HG03135 (cell line): ENCODE measurements around the gene HSPA4.
"Not testable (repeated sequence)": the region's sequence is repeated elsewhere in the genome, so short reads cannot be mapped to it uniquely, and the experiment has no call there.

Experiments
- ATAC-seq: cut with Tn5 transposase; IDR thresholded peaks from one replicate; pipeline ENCODE4 v1.9.1; 2021; ENCODE audit warnings: mild to moderate bottlenecking, moderate library complexity; ENCODE audit not compliant: unreplicated experiment

HSPA4 gene

DNA sequence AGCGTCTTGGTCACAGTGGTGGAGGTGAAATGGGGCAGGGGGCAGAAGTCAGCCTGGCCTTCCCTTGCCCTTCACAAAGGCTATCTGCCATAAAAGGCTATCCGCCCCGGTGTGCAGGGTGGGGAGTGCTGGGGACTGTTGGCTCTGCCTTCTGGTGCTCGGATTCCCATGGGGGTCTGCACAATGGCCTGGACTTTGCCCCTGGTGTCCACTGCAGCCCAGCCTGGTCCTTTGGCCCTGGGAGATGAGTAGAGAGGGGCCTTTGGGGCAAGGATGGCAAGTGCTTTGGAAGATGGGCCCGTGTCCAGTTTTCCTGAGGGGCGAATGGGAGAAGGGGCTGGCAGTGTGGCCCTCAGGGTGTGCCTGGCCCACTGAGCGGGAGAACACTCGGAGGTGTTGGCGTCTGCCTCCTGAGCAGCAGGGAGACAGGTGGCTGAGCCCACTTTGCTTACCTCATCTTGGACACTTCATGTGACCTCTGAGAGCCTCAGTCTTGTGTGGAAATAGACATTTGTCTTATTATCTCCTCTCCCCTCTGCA lies 69.9 kb downstream of the HSPA4 start:
- no peak for ATAC-seq

DNA sequence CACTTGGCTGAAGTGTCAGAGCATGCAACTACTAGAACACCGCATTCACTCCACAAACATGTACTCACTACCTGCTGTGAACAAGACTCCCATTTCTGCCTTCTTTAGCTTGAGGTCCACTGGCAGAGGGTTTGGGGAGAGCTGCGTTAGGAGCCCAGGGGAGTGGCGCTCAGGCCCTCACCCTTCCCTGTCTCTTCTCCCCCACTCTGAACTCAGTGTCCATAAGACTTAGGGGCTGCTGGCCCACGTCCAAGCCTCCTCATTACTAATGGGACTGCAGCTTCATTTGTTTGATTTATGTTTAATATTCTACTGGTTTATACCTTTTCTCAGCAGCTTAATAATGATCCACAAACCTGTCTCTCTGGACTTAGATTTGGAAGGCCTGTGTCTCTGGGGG lies 70.9 kb downstream of the HSPA4 start:
- ATAC-seq = no peak

DNA sequence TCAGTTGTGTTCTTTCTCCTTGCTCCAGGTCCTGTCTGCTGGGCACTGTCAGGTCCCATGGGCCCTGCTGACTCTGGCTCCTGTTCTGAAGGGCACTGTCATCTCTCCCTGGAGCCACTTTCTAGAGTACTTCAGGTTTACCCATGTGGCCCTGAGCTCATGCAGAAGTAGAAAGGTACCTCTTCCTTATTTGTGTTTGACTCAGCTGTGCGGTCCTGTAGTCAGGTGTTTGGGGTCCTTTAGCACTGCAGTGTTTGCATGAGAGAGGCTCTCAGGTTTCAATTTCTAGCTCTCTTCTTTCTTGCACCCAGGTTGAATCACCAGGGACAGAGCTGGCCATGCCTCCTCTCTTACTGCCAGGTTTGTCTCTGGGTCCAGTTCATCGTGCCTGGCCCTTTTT lies 71.5 kb downstream of the HSPA4 start:
- no peak for ATAC-seq

DNA sequence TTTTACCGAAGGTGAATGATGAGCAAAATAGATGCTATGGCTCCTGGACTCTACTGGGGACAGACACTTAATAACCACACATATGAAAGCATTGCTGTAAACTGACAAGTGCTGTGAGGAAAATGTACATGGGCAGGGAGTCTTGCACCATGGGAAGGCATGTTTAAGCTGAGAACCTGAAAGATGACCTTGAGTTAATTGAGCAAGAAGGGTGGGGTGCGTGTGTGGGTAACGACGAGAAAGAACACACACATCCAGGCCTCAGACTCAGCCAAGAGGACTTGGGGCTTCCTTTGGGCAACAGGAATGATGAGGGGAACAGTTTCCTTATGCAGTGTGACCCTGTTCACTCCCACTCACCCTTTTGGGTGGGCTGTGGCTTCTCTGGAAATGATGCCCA lies 73.1 kb downstream of the HSPA4 start:
- ATAC-seq = no peak

DNA sequence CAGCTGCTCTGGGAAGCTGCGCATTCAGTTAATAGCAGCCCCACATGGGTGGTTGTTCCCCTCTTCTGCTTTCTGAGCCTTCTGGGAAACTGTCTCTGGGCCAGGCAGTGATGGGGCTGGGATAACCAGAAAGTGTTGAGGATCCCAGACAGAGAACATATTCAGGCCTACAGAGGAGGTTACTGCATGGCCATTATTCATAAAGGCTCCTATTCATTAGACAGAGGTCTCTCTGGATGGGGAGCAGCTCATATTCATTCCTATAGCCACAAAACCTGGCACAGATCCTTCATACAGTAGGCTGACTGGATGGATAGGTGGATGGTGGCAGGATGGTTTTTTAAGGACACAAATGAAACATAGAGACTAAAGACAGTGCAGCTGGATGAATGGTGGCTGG lies 76.3 kb downstream of the HSPA4 start:
- ATAC-seq = no peak

DNA sequence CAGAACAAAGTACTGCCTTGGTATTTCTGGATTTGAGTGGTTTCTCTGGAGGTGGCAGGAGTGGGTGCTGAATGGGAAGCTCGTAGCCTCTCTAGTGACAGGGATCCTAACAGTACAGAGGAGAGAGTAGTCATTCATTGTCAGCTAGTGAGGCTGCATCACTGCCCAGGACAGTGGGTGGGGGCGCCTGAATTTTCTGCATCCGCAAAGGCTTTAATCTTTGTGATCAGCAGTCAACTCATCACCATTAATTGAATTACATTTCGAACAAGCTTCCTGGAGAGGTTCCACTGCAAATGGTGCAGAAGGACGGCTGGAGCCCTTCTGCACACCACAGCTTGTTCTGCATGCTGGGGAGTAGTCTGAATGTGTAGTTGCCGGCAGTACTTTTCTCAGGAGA lies 77.5 kb downstream of the HSPA4 start:
- no peak for ATAC-seq

DNA sequence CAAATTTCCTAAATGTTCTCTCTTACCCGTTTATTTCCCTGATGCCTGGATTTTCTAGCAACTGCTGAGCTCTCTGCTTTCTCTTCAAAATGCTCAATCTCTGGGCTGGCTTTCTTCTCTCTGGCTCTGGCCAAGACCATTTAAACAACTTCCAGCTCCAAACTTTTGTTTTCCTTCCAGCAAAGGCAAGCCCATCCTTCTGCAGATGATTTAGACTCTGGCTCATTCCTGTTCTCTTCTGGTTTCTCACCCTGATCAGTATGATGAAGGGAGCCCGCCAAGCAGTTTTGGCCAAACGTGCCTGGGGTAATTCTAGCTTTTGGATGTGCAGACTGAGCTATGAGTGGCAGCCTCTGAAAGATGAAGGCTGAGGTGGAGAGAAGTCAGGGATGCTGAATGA lies 78.1 kb downstream of the HSPA4 start:
- no peak for ATAC-seq

DNA sequence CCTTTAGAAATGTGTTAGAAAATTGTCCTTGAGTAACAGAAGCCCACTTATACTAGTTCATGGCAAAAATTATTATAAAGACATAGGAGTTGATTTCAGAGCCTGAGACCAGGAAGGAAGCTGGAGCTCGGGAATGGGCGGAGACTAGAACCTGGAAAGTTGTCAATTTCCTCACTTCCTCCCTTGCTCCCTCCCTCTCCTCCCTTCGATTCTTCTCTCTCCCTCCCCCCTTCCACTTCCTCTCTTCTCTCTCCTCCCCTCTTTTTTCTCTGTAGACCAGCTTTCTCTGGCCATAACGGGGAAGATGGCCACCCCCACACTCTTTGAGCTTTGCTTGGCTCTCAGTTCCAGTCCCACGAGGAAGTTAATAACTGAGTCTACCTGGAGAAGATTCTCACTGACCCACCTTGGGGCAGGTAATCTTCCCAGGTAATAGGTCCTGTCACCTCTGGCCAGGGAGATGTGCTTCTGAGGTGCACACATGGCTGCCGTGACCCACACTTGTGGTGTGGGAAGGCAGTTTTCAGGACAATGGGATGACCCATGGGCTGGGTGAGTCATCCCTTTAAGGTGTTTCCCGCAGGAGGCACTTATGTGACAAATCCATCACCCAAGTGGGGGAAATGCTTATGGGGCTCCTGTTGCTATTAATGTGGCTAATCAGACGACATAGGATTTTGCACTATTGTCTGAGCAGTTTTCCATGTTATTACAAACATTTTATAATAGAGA lies 78.7 kb downstream of the HSPA4 start:
- no peak for ATAC-seq

DNA sequence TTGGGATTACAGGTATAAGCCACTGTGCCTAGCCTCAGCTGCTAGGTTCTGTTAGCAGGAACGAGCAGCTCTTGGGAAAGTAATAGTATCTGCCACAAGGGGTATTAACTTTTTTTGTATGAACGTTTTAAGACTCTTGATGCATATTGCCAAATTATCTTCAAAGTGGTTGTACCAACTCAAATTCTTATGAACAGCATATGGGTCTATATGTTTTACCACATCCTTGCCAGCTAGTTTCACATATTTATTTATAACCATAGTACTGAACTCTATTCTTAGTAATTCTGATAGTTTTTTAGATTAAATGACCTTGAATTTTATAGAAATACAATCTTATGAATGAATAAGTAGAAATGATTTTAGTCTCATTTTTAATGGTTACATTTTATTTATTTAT lies 80.9 kb downstream of the HSPA4 start:
- no peak for ATAC-seq

DNA sequence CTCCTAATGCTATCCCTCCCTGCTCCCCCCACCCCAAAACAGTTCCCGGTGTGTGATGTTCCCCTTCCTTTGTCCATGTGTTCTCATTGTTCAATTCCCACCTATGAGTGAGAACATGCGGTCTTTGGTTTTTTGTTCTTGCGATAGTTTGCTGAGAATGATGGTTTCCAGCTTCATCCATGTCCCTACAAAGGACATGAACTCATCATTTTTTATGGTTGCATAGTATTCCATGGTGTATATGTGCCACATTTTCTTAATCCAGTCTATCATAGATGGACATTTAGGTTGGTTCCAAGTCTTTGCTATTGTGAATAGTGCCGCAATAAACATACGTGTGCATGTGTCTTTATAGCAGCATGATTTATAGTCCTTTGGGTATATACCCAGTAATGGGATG lies 81.4 kb downstream of the HSPA4 start:
- not testable (repeated sequence) for ATAC-seq

DNA sequence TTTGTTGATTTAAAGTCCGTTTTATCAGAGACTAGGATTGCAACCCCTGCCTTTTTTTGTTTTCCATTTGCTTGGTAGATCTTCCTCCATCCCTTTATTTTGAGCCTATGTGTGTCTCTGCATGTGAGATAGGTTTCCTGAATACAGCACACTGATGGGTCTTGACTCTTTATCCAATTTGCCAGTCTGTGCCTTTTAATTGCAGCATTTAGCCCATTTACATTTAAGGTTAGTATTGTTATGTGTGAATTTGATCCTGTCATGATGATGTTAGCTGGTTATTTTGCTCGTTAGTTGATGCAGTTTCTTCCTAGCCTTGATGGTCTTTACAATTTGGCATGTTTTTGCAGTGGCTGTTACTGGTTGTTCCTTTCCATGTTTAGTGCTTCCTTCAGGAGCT lies 85.1 kb downstream of the HSPA4 start:
- not testable (repeated sequence) for ATAC-seq

DNA sequence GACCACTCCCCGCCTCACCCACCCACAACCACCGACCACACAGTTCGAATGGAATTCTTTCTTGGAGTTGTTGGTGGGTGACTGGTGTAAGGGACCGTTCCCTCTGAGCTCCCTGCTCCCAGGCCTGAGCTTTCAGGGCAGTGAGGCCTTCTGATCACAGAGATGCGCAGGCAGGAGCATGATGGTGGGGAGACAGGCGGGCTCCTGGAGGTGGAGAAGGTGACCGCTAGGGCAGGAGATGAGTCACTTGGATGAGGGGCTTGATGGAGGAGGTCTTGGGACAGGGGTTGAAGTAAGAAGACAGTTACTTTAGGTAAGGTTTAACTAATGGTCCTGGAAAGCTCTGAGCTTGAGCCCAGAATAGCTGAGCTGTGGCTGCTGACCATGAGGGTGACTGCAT lies 88.5 kb downstream of the HSPA4 start:
- no peak for ATAC-seq

DNA sequence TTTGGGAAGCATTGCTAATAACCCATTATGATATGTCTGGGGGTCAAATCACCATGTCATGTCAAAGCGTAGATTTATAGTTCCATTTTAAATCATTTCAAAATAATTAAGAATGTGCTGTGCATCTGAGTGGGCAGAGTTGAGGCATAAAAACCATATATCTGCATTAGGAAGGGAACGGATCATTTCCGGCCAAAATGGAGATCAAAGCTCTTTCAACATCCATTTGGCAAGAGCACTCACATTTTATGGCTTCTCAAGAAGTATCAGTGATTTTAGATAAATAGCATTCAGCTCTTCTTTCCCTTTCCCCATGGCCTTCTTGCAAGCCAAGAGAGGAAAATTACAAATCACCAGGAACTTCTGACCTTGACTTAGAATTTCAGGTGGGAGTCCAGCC lies 89.9 kb downstream of the HSPA4 start:
- ATAC-seq = no peak

DNA sequence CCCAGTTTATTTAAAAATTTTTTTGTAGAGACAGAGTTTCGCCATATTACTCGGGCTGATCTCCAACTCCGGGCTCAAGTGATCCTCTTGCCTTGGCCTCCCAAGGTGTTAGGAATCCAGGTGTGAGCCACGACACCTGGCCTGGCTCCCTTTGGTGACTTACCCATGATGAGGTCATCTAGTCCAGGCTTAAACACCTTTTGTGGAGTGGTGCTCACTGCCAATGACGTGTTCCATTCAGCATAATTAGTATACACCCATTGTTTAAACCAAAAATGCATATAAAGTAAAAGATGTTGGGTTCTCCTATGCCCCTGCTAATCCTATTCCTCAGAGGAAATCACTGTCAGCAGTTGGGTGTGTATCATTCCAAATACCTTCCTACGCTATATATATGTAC lies 91.0 kb downstream of the HSPA4 start:
- ATAC-seq = no peak

DNA sequence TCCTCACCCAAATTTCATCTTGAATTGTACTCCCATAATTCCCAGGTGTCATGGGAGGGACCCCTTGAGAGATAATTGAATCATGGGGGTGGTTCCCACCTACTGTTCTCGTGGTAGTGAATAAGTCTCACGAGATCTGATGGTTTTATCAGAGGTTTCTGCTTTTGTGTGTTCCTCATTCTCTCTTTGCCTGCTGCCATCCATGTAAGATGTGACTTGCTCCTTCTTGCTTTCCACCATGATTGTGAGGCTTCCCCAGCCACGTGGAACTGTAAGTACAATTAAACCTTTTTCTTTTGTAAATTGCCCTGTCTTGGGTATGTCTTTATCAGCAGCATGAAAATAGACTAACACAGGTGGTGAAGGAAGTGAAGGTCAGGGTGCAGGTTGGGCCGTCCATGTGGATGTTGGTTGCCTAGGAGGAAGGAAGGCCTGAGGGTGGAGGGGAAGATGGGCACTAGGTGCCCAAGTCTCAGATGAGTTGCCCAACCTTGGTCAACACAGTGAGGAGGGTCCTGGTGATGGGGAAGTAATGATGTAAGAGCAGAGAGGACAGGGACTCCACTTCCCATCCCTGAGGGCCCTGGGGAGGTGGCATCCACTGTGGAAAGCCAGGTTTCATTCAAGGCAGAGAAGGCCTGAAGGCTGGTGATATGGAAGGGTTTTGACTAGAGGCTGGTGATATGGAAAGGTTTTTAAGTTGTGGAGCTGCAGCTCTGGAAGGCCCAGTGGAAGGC lies 92.6 kb downstream of the HSPA4 start:
- no peak for ATAC-seq

DNA sequence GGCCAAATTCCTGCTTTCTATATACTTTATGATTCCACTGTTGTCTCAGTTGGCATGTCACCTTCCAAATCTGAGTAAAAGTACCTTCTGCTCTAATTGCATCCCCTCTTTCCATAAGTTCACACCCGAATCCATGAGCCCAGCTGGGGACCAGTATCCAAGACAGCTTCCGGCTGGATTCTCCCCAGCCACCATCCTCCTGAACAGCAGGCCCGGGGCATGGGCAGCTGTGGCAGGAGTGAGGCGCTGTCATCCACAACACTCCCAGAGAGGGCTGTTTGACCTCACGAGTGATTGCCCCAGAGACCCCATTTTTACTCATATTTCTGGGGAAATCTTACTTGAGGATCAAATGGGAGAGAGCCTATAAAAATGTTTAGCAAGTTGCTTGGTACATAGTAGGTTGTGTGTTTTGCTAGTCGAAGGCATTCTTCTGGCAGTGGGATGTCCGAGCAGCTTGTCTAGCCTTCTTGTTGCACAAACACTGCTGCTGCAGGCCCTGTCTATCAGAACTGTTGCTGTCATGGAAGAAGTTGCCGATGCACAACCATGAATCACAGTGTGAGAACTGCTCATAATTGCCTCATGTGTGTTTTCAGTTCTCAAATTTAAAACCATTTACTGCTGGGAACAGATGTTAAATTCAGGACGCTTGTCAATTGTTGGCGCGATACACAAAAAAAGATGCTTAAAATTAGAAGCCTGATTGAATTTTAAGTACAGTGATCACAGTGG lies 93.8 kb downstream of the HSPA4 start:
- no peak for ATAC-seq

DNA sequence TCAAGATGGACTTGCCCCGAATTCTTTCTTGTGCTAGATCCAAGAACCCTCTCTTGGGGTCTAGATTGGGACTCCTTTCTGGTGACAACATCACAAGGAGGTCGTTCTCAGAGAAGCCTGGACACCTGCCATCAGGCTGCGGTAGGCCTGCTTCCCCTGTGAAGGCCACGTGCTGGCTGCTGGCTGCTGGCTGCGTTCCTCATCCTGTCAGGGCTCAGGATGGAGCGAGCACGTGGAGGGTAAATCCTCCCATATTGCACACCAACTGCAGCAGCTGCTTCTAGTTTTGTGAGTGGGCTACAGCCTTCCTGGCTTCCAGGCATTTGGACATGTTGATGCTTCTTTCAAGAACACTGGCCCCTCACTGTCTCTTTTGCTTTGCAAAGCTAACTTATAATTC lies 95.6 kb downstream of the HSPA4 start:
- no peak for ATAC-seq

DNA sequence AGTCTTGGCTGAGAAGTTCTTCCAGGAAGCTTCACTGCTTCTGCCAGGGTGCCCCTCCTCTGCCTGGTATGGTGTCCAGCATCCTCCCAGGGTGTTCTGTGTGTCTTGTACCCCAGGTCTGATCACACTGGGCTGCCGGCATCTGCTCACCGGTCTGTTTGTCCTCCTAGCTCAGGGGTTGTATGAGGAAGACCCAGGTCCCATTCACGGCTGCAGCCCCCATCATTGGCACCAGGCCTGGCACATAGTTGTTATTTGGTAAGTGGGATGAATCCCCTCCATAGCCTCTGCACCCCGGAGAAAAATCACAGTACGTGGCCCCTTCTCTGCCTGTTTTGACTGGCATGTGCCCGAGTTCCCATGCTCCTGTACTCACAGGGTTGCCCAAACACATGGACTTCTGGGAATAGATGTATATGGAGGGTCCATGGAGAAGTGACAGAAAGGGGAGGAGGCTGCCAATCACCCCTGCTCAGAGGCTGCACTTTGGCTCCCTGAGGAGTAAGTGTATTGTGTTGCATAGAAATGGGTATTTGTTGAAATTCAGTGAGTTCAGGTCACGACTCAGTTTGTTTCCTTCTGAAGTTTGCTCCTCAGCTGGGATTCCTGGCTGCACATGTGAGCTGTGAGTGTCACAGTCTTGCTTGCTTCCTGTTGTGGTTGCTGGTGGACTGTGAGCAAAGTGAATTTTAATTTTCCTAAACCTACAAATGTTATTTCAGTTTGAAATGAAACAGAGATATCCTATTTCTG lies 96.2 kb downstream of the HSPA4 start:
- no peak for ATAC-seq

DNA sequence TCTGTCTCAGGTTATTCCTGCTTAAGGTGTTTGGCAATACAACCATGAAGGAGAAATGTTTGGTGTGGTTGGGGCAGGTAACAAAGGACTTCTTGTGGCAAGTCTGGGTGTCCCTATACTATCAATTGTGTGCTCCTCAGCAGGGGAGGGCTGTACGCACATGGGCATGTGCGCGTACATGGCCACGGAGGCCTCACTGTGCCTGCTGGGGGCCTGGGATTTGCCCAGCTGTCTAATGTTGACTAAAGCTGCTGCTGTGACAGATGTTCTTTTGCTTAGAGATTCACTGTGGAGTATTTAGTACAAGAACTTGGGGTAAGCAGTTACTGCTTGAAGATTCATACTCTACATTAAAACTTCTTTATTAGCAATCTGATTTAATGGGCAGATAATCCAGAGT lies 97.5 kb downstream of the HSPA4 start:
- no peak for ATAC-seq

DNA sequence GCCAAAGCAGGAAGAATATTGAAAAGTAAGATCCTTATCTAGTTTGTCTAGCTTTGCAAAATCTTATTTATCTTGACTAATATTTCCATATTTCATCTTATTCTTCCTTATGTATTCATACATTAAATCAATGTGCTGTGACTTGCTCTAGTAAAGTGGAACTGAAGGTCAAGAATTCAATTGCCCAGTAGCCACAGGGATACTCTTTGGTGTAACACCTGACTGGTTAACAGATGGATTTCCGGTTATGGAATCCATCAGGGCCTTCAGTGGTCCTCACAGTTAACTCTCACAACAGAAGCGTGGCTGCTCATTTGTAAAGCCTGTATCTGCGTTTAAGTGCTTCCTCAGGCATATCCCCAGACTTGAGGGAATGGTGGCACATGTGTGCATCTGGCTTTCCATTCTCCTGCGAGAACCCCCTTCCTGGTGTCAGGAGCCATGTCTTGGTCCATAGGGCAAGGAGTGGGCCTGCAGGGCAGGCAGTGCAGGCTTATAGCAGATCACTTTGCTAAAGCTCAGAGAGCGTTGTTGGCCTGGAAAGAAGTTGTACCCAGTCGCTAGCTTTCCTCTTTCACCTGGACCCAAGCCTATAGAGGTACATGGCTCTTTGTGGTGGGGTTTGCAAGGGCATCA lies 99.2 kb downstream of the HSPA4 start:
- ATAC-seq = no peak
